DMS114 treated with DMSO at 0.1 percent for 48 hours (cell line): ENCODE data around the gene TBX15.

Experiments
- DNase-seq: peaks from one replicate; lab custom pipeline; 2025; ENCODE audit not compliant: unreplicated experiment; lab: John Stamatoyannopoulos, UW

TBX15 gene

GRCh38 chr1:118899340-118899739, 88.8 kb downstream of the TBX15 start:
- DNase-seq = no peak

GRCh38 chr1:118898712-118899111, 89.4 kb downstream of the TBX15 start:
- DNase-seq = no peak

- DNase-seq = no peak
Observed at GRCh38 chr1:118896416-118896815, 91.7 kb downstream of the TBX15 start.

DNA sequence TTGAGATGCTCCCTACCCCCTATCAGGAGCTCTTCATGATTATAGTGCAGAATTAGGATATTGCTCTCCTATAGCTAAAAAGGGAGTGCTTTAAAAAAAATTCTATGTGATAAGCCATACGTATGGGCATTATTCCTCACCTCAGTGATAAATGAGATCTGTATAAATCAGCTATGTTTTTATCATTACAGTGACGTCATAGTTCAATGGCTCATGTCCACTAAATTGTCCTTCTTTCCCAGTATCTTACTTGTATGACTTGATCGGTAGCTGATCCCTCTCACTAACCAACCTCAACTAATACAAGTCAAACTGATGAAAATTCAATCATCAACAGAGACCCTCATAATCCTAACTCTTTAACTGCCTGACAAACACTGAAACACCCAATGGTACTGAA, 93.3 kb downstream of the TBX15 start:
- no peak for DNase-seq

DNA sequence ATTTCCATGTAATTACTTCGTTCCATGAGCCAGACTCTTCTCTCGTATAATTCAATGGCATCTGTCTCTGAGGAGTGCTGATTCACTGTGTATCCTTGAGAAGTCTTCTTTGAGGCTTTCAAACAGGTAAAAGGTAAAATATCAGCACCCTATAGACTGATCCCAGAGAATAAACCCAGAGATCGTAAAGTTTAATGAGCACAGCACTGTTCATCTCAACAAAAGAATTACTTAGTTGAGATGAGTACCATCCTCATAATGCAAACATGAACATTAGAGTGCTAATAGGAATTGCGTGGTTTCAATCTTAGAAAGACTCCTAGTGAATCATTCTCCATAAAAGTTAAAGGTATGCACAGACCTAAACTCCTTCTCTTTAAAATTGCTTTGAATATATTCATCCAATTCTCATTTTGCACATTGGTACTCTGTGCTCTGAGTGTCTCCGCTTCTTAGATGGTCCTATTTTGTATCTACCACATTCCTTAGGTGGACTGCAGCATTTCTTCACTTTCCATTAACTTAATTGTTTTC, 97.2 kb downstream of the TBX15 start:
- no peak for DNase-seq

- DNase-seq = no peak
Observed at GRCh38 chr1:118884946-118885345, 103.2 kb downstream of the TBX15 start.

GRCh38 chr1:118881751-118882150, 106.4 kb downstream of the TBX15 start:
- DNase-seq = no peak

DNA sequence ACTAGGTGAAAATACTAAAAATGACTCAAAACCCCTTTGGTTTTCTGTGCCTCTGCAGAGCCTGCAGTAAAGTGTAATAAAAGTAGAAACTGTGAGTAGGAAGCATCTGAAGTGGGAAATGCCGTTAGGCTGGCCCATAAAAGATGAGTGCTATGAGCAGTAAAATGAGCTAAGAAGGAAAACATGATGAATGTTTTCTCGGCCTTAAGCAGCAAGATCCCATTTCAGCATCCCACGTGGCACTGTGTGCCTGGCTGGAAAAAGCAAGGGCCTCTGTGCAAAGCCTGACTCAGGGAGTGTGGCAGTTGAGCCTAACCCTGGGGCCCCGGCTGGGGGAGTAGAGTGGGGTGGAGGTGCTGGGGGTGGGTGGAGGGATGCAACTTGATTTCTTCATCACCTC, 109.5 kb downstream of the TBX15 start:
- DNase-seq = no peak

- DNase-seq = no peak
Observed at GRCh38 chr1:118877668-118878396, 110.3 kb downstream of the TBX15 start.

DNA sequence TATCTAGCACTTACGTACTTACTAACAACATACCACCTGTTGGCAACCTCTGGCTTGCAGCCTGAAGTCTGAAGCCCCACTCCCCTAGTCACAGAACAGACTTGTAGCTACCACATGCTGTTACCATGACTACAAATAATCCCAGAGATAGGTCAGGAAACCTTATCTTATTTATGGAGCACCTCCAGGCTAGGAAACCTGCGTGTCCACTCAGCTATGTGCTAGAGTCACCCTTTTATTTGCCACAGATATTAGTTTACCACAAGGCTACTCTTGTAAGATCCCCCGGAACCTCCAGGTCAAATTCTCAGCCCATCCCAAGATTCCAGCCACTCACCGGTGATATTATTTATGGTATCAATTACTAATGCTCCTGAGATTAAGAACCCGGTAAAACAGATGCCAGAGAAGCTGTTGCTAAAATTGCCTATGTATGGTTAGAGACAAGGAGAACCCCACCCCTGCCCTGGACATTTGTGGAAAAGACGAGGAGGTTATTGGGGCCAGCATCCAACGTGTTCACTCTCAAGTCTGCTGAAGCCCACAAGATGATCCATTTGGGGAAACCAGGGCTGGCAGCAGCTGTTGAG, 116.5 kb downstream of the TBX15 start:
- DNase-seq = no peak

GRCh38 chr1:118868387-118868786, 119.8 kb downstream of the TBX15 start:
- no peak for DNase-seq

- DNase-seq = no peak
Observed at GRCh38 chr1:118866330-118866729, 121.8 kb downstream of the TBX15 start.

GRCh38 chr1:118863688-118864087, 124.5 kb downstream of the TBX15 start:
- DNase-seq = no peak

GRCh38 chr1:118862755-118863154, 125.4 kb downstream of the TBX15 start:
- DNase-seq = no peak

GRCh38 chr1:118861216-118861615, 126.9 kb downstream of the TBX15 start:
- DNase-seq = no peak

DNA sequence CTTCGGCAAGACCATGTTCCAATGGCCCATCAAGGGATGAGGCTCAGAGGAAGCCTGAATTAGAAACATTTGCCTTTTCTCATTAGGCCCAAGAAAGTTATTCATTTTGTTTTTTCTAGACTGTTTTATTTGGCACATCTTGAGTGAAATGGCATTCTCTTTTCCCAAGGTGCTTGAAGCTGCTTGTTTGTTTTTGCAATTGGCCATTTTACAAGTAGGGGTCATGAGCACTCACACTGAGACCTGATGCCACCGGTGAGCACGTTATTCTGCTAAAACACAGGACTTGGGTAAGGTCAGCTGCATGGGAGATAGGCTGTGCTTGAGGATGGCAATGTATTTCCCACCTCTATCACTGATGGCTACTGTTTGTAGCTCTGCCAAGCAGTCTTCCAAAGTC, 128.1 kb downstream of the TBX15 start:
- no peak for DNase-seq

DNA sequence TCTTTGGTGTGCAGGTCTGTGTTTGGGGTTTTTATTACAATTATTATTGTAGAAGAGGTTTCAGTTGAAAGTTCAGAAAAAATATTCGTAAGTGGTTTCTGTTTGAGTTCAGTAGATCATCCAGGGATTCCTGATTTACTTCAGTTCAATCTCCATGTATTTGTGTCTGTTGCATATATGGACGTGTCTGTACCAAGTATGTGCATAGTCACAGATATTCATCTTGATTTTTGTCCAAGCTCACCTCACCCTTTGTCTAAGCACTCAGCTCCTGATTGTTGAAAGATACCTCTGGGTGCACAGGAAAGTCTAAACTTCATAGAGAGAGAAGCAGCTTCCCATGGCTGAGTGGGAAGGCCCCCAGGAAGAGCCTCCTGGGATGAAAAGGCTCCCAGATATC, 141.7 kb downstream of the TBX15 start:
- DNase-seq = no peak

DNA sequence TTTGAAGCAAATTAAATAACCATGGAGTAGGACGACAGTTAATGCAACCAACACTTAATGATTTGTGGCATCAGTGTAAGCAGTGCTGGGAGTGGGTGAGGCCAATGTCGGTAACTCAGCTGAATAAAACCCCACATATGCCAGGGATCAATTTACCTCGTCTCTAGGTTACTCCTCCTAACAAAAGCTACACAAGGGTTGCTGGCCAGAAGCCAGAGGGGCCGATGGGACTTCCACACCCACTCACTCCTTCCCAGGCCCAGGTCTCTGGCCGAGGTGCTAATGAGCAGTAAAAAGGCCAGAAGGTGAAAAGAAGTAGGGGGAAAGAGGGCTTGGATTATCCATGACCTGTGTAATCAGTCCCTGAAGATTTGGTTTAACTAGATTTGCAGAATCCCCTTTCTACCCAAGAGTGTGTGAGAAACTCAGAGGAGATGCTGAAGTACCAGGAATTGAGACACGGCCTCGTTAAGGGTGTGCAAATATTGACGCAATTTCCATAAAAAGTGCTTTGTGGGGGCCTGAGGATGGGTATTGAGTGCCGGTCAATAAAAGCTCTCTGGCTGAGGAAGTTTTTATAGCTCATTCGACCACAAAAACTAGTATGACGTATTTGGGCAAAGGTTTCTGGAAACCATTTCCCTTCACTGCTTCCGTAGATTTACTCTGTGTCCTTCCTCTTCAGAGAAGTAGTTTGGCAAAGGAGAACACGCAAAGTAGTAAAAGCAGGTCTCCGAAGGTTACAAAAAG, 145.5 kb downstream of the TBX15 start:
- DNase-seq = no peak

GRCh38 chr1:118841521-118841920, 146.6 kb downstream of the TBX15 start:
- DNase-seq = no peak
